GM12801 (cell line): ENCODE results near the gene MRPS10.

Experiments
- CTCF ChIP-seq: IDR thresholded peaks from one replicate; pipeline ENCODE4 v1.5.1; 2011; ENCODE audit warnings: control low read depth; ENCODE audit not compliant: insufficient read length; ENCODE audit errors: extremely low read depth

MRPS10 gene

GRCh38 chr6:42165016-42165415 lies 52.6 kb downstream of the MRPS10 start:
- no peak for TF ChIP-seq CTCF

- TF ChIP-seq CTCF = no peak
Observed at GRCh38 chr6:42163981-42164380, 53.7 kb downstream of the MRPS10 start.

DNA sequence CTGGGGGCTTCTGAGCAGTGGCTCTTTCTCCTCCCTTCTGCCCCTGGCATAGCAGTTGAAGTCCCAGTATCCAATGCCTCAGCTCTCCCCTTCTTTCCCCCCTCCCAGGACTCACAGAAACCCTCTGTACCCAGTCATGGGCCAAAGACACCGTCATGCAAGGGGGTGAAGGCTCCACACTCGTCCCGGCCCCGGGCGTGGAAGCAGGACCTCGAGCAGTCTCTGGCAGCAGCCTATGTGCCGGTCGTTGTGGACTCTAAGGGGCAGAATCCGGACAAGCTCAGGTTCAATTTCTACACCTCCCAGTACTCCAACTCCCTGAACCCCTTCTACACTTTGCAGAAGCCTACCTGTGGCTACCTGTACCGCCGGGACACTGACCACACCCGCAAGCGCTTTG lies 54.8 kb downstream of the MRPS10 start:
- TF ChIP-seq CTCF = no peak

- no peak for TF ChIP-seq CTCF
Observed at GRCh38 chr6:42162384-42162783, 55.3 kb downstream of the MRPS10 start.

GRCh38 chr6:42159431-42160024 lies 58.1 kb downstream of the MRPS10 start:
- no peak for TF ChIP-seq CTCF

GRCh38 chr6:42158631-42159030 lies 59.0 kb downstream of the MRPS10 start:
- no peak for TF ChIP-seq CTCF

DNA sequence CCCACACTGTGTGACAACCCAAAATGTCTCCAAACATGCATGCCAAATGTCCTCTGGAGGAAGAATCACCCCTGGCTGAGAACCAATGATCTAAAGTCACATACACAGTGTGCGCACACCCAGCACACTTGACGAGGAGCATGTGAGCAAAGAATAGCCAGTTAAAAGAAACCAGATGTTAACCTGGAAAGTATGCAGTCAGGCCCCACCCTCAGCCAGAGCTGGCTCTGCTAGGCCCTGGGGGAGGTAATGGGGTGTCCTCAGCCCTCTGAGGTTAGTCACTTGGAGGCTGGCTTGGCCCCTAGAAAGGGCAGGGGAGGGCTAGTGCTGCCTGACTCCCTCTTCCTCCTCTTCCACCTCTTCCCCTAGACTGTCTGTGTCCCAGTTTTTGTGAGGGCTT lies 59.6 kb downstream of the MRPS10 start:
- TF ChIP-seq CTCF = no peak
